T-cell (primary cell): Measurements from ENCODE around the gene PHC2. TPM values are rescaled to one million over a fixed set of nuclear protein-coding genes. Genes with fewer than 3 reads are reported as not detected.
A peak's percentile ranks its signal among the peaks of the same experiment; 100 is the strongest.

ENCODE experiments used
- ATAC-seq, 4 experiments: fragments of 200-7000 bp in 3 of 4; fragments of 150-1000 bp in 1 of 4; cut with Tn5 transposase; replicated peaks in 1 of 4; 1 replicate in 3 of 4; 2 replicates in 1 of 4; pipeline ENCODE4 v1.10.0; 2021; ENCODE audit warnings: moderate library complexity in 3 of 4, mild to moderate bottlenecking in 2 of 4, moderate number of reproducible peaks in 1 of 4
- CTCF ChIA-PET, 2 donors: fragments of 300-600 bp; sonication (Branson Sonifier 250); formaldehyde crosslinking; loops; one replicate each; lab custom pipeline; 2022; ENCODE audit warnings: antibody characterized with exemption in 2 of 2; lab: Charles Lee
- POLR2A ChIA-PET, 2 donors: fragments of 300-600 bp; sonication (Branson Sonifier 250); formaldehyde crosslinking; loops; one replicate each; lab custom pipeline; 2022; ENCODE audit warnings: antibody characterized with exemption in 2 of 2; lab: Charles Lee
- DNase-seq, 35 experiments: peaks; one replicate each; pipeline versions ENCODE4 v3.0.0 to v3.0.0-alpha.2; 2013 to 2023
- H3K27ac ChIP-seq: one replicate; pipeline ENCODE4 v1.5.1; 2013; ENCODE audit warnings: low read length
- H3K27me3 ChIP-seq, 2 experiments: replicated peaks in 1 of 2; 1 replicate in 1 of 2; 2 replicates in 1 of 2; pipeline versions ENCODE4 v1.6.1 to v1.7.0; 2013; ENCODE audit warnings: low read length in 1 of 2, mixed read lengths in 1 of 2; ENCODE audit not compliant: control insufficient read depth in 2 of 2, insufficient read depth in 2 of 2; ENCODE audit errors: extremely low read depth in 1 of 2
- H3K36me3 ChIP-seq, 2 donors: 1 replicate in 1 of 2; 2 replicates in 1 of 2; pipeline versions ENCODE4 v1.6.1 to v1.7.0; 2013; ENCODE audit warnings: low read length in 1 of 2; ENCODE audit not compliant: control insufficient read depth in 2 of 2, insufficient read depth in 1 of 2; ENCODE audit errors: extremely low read depth in 1 of 2
- H3K4me1 ChIP-seq, 2 experiments: 1 replicate in 1 of 2; 2 replicates in 1 of 2; pipeline versions ENCODE4 v1.6.1 to v1.7.0; 2013; ENCODE audit warnings: low read length in 2 of 2, mixed read lengths in 1 of 2; ENCODE audit not compliant: insufficient read depth in 2 of 2, control insufficient read depth in 1 of 2; ENCODE audit errors: extremely low read depth in 1 of 2
- H3K4me3 ChIP-seq, 2 donors: 1 replicate in 1 of 2; 2 replicates in 1 of 2; pipeline versions ENCODE4 v1.5.1 to v1.7.0; 2013; ENCODE audit warnings: mild to moderate bottlenecking in 2 of 2, low read length in 1 of 2, moderate library complexity in 1 of 2; ENCODE audit not compliant: control insufficient read depth in 1 of 2; ENCODE audit errors: extremely low read depth in 1 of 2
- H3K9me3 ChIP-seq: 2 replicates; pipeline ENCODE4 v1.7.0; 2013
- H3K27ac Mint-ChIP-seq, 2 donors: one replicate each; pipeline ENCODE4 v1.8.0; 2020 to 2021; ENCODE audit warnings: mild to moderate bottlenecking in 2 of 2, mixed read lengths in 2 of 2
- H3K27me3 Mint-ChIP-seq, 2 donors: one replicate each; pipeline ENCODE4 v1.8.0; 2021 to 2022; ENCODE audit warnings: mixed read lengths in 2 of 2
- H3K36me3 Mint-ChIP-seq: one replicate; pipeline ENCODE4 v1.8.0; 2021; ENCODE audit warnings: mixed read lengths
- H3K4me1 Mint-ChIP-seq, 3 donors: one replicate each; pipeline ENCODE4 v1.8.0; 2020 to 2022; ENCODE audit warnings: mixed read lengths in 3 of 3, mild to moderate bottlenecking in 1 of 3
- H3K4me3 Mint-ChIP-seq, 3 donors: one replicate each; pipeline ENCODE4 v1.8.0; 2020 to 2022; ENCODE audit warnings: mild to moderate bottlenecking in 3 of 3, mixed read lengths in 3 of 3, moderate library complexity in 3 of 3
- H3K9me3 Mint-ChIP-seq, 3 donors: one replicate each; pipeline ENCODE4 v1.8.0; 2020 to 2022; ENCODE audit warnings: mixed read lengths in 3 of 3
- WGBS: methylation state at CpG from one replicate; pipeline ENCODE4 v1.1.5; 2013; ENCODE audit warnings: missing lambda C conversion rate; ENCODE audit not compliant: insufficient coverage; 5-methylcytosine and 5-hydroxymethylcytosine counted together
- total RNA-seq, 35 experiments: library from RNA in 6 of 35; stranded (reverse) in 6 of 35; fragments of 120-200 nt in 1 of 35; gene quantifications; one replicate each; pipeline versions ENCODE4 v1.2.1 to v1.2.4 and lab custom pipeline; 2013 to 2026

The PHC2 gene, protein sequence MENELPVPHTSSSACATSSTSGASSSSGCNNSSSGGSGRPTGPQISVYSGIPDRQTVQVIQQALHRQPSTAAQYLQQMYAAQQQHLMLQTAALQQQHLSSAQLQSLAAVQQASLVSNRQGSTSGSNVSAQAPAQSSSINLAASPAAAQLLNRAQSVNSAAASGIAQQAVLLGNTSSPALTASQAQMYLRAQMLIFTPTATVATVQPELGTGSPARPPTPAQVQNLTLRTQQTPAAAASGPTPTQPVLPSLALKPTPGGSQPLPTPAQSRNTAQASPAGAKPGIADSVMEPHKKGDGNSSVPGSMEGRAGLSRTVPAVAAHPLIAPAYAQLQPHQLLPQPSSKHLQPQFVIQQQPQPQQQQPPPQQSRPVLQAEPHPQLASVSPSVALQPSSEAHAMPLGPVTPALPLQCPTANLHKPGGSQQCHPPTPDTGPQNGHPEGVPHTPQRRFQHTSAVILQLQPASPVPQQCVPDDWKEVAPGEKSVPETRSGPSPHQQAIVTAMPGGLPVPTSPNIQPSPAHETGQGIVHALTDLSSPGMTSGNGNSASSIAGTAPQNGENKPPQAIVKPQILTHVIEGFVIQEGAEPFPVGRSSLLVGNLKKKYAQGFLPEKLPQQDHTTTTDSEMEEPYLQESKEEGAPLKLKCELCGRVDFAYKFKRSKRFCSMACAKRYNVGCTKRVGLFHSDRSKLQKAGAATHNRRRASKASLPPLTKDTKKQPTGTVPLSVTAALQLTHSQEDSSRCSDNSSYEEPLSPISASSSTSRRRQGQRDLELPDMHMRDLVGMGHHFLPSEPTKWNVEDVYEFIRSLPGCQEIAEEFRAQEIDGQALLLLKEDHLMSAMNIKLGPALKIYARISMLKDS
- total RNA-seq, result 10 to 100 TPM; 29.7 to 39.3 (median 37.9) TPM
- 28.9 TPM for total RNA-seq (2013)
- total RNA-seq (lab: John Stamatoyannopoulos, UW), result 37.4 to 74.7 (median 52.9) reads per million in 29 experiments

- CTCF ChIA-PET, result interaction anchor here in 1 of 2 donors (0.6 kb wide), 1 partner anchor 40 kb away, joined by 4 read pairs; no protein-coding TSS in a partner anchor
- H3K27me3 Mint-ChIP-seq, result peaks cover 6% of the 10 kb centered on the region in 2 donors
Observed at GRCh38 chr1:33430692-33431593, at the start of gene PHC2. TSS of gene PHC2 (minus strand) at chr1:33431095. CDS start at chr1:33375539, 55,556 bp downstream.

GRCh38 chr1:33477451-33477850, 46.6 kb upstream of the PHC2 start:
- Mint-ChIP-seq H3K4me3 (no peak overlapping the region), H3K27me3 (no peaks in the 10 kb centered on the region), H3K4me1 (peaks cover 11 to 23% (median 12%) of the 10 kb centered on the region in 3 donors), H3K27ac (no peak overlapping the region), H3K36me3 (peaks cover 13% of the 10 kb centered on the region), H3K9me3 (no peaks in the 10 kb centered on the region)
- POLR2A ChIA-PET, result no interaction called here
- ATAC-seq (no peak), DNase-seq (no peak)
- no CpG with 5 or more reads among the region's 4 CpGs for WGBS
- no peak overlapping the region for H3K4me3 ChIP-seq
- H3K36me3 ChIP-seq, result peaks cover 0 to 6% of the 10 kb centered on the region in 2 donors
- no peaks in the 10 kb centered on the region for H3K27me3 ChIP-seq
- H3K4me1 ChIP-seq, result peaks cover 0 to 6% of the 10 kb centered on the region in 2 experiments
- H3K9me3 ChIP-seq, result no peaks in the 10 kb centered on the region
- no peak overlapping the region for H3K27ac ChIP-seq
- CTCF ChIA-PET, result interaction anchor here in 1 of 2 donors (0.5 kb wide), 1 partner anchor 468 kb away, joined by 3 read pairs; no protein-coding TSS in a partner anchor

More at GRCh38 chr1:33430692-33431593, at the start of gene PHC2:
- no peaks in the 10 kb centered on the region for H3K9me3 ChIP-seq
- H3K4me3 ChIP-seq, result peak within 1 kb of the TSS; percentile 23 to 49
- peaks cover 4 to 7% of the 10 kb centered on the region in 2 experiments for H3K4me1 ChIP-seq
- ATAC-seq (peak; percentile 95 to 98 (median 96)), DNase-seq (peak; percentile 56 to 94 (median 88))
- Mint-ChIP-seq H3K36me3 (no peaks in the 10 kb centered on the region), H3K27ac (no peak within 1 kb of the TSS), H3K4me3 (peak within 1 kb of the TSS; percentile 66 to 77 (median 67)), H3K4me1 (peaks cover 0 to 6% (median 4%) of the 10 kb centered on the region in 3 donors), H3K9me3 (no peaks in the 10 kb centered on the region)
- H3K27me3 ChIP-seq, result peaks cover 3 to 4% of the 10 kb centered on the region in 2 experiments
- under 1% methylated on average over 71 of the region's 91 CpGs for WGBS
- H3K36me3 ChIP-seq, result no peaks in the 10 kb centered on the region
- peak within 1 kb of the TSS; percentile 37 for H3K27ac ChIP-seq
- POLR2A ChIA-PET, result no interaction called here

DNA sequence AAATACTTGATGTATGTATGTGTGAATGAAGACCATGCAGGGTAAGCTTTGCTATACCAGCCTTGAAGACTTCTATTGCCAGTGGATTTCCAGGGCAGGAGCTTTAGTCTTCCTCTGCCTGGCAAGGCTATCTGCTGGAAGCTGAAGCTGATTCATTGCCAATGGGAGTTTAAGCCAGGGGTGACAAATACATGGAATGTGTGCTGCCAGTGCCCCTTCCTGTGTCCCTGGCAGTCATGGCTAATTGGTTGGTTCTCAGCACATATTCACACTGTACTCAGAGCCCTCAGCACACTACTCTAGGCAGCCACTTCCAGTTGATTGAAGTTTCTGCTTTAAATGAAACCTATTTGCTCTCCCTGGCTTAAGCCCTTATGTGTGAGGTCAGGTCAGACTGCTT, 43.0 kb upstream of the PHC2 start:
- Mint-ChIP-seq H3K27ac (peak overlapping the region; percentile 84 to 95), H3K9me3 (no peaks in the 10 kb centered on the region), H3K4me3 (peak overlapping the region in 2 of 3 donors; percentile 79 to 83), H3K36me3 (peaks cover 2% of the 10 kb centered on the region), H3K4me1 (peaks cover 29 to 47% (median 31%) of the 10 kb centered on the region in 3 donors), H3K27me3 (no peaks in the 10 kb centered on the region)
- ChIA-PET POLR2A (no interaction called here), CTCF (no interaction called here)
- Histone ChIP-seq H3K27me3 (no peaks in the 10 kb centered on the region), H3K9me3 (no peaks in the 10 kb centered on the region), H3K4me1 (peaks cover 5 to 24% of the 10 kb centered on the region in 2 experiments), H3K4me3 (no peak overlapping the region), H3K36me3 (peaks cover 0 to 1% of the 10 kb centered on the region in 2 donors), H3K27ac (no peak overlapping the region)
- DNase-seq (no peak), ATAC-seq (no peak)

GRCh38 chr1:33472269-33472980, 41.5 kb upstream of the PHC2 start, which contains the start of gene ZSCAN20:
TSS of gene ZSCAN20 (plus strand) at chr1:33472645. CDS start at chr1:33479289, 6,644 bp downstream.
- DNase-seq, result peak; percentile 69 to 89 (median 77)
- H3K9me3 ChIP-seq, result no peaks in the 10 kb centered on the region
- no peaks in the 10 kb centered on the region for H3K27me3 Mint-ChIP-seq
- peak; percentile 98 to 99 (median 98) for ATAC-seq
- ChIA-PET POLR2A (no interaction called here), CTCF (interaction anchor here (0.6 to 1.2 kb wide), 3 partner anchors 177 to 574 kb away, joined by 3 to 7 read pairs (median 3); no protein-coding TSS in a partner anchor)
- peak within 1 kb of the TSS; percentile 79 to 89 (median 83) for H3K4me3 Mint-ChIP-seq
- H3K4me3 ChIP-seq, result peak within 1 kb of the TSS; percentile 44 to 53
- 2% methylated on average over 38 of the region's 38 CpGs for WGBS
- H3K27me3 ChIP-seq, result no peaks in the 10 kb centered on the region
- H3K36me3 Mint-ChIP-seq, result no peaks in the 10 kb centered on the region
- peak within 1 kb of the TSS; percentile 84 to 95 for H3K27ac Mint-ChIP-seq
- no peaks in the 10 kb centered on the region for H3K9me3 Mint-ChIP-seq
- peak within 1 kb of the TSS; percentile 21 for H3K27ac ChIP-seq
- peaks cover 5 to 24% of the 10 kb centered on the region in 2 experiments for H3K4me1 ChIP-seq
- H3K36me3 ChIP-seq, result no peaks in the 10 kb centered on the region
- peaks cover 29 to 42% (median 31%) of the 10 kb centered on the region in 3 donors for H3K4me1 Mint-ChIP-seq

- Histone ChIP-seq H3K9me3 (no peaks in the 10 kb centered on the region), H3K4me3 (no peak overlapping the region), H3K27ac (peak overlapping the region; percentile 21), H3K4me1 (peaks cover 5 to 24% of the 10 kb centered on the region in 2 experiments), H3K36me3 (no peaks in the 10 kb centered on the region), H3K27me3 (no peaks in the 10 kb centered on the region)
- H3K4me3 Mint-ChIP-seq, result peak overlapping the region in 2 of 3 donors; percentile 79 to 89
- ChIA-PET POLR2A (no interaction called here), CTCF (interaction anchor here (0.6 to 1.2 kb wide), 6 partner anchors 40 to 573 kb away, joined by 3 to 7 read pairs (median 4); no protein-coding TSS in a partner anchor)
- peak overlapping the region in 1 of 2 donors; percentile 95 for H3K27ac Mint-ChIP-seq
- ATAC-seq, result no peak
- WGBS, result 100% methylated on average over 1 of the region's 4 CpGs
- H3K27me3 Mint-ChIP-seq, result no peaks in the 10 kb centered on the region
- no peaks in the 10 kb centered on the region for H3K9me3 Mint-ChIP-seq
- H3K36me3 Mint-ChIP-seq, result no peaks in the 10 kb centered on the region
- H3K4me1 Mint-ChIP-seq, result peaks cover 29 to 38% (median 31%) of the 10 kb centered on the region in 3 donors
- no peak for DNase-seq
Observed at GRCh38 chr1:33471416-33471815, 40.5 kb upstream of the PHC2 start.
